ENCODE results near the gene KCNQ1OT1.

KCNQ1OT1 gene

GRCh38 chr11:2590131-2590964 is 109.4 kb downstream of the KCNQ1OT1 start:
- Histone ChIP-seq H3K4me3 (no peak overlapping the region), H3K27ac (no peak overlapping the region)

- Histone ChIP-seq H3K27ac (no peak overlapping the region), H3K4me3 (no peak overlapping the region)
Measured at GRCh38 chr11:2589538-2589934, 110.3 kb downstream of the KCNQ1OT1 start.

GRCh38 chr11:2588809-2589537 is 110.8 kb downstream of the KCNQ1OT1 start:
- Histone ChIP-seq H3K4me3 (no peak overlapping the region), H3K27ac (no peak overlapping the region)

GRCh38 chr11:2587976-2588748 is 111.6 kb downstream of the KCNQ1OT1 start:
- Histone ChIP-seq H3K4me3 (no peak overlapping the region), H3K27ac (no peak overlapping the region)

- H3K4me3 ChIP-seq, result no peak overlapping the region
- H3K27ac ChIP-seq, result no peak overlapping the region
Measured at GRCh38 chr11:2587132-2587930, 112.5 kb downstream of the KCNQ1OT1 start.

DNA sequence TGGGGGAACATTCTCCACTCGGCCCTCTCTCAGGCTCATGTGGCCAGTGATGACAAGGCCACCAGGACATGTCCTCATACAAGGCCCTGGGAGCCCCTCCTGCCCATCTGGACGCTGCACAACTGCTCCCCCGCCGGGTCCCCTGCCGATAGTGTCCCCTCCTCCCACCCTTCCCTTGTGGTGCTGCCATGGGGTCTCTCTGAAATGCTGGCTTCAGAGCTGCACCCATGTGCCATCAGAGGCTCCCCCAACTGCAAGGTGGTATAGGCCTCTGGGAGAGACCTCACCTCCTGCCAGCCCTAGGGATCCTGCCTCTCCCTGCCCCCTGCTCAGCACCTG is 113.0 kb downstream of the KCNQ1OT1 start:
- Histone ChIP-seq H3K4me3 (no peak overlapping the region), H3K27ac (no peak overlapping the region)

DNA sequence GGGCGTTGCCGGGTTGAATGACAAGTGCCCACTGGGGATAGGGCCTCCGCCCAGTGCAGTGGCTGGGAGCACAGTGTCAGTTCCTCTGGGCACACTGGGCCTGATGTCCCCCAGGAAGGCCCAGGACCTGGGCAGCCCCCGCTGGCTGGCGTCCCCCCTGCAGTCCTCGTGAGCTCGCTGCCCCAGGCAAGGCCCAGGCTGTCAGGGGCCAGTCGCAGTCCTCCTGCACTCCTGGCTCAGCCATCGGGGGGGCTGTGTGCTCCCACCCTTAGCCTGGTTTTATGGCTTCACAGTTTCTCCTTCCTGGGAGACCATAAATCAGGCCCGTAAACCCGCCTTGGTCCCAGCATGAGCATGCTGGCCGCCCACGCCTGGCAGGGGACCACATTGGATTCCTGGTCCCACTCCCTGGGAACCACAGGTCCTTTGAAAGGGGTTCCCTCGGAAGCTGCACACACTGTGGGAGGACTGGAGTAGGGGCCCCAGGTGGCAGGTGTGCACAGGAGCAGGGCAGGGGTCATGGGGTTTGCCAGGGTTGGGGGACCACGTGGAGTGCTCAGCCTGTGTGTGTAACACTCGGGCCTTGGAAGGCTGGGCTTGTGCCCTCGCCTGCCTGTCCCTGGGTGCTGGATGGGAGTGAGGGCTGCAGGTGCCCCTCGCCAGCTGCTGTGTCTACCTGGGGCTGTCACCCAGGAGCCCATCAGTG is 113.6 kb downstream of the KCNQ1OT1 start:
- H3K27ac ChIP-seq, result no peak overlapping the region
- H3K4me3 ChIP-seq, result no peak overlapping the region

DNA sequence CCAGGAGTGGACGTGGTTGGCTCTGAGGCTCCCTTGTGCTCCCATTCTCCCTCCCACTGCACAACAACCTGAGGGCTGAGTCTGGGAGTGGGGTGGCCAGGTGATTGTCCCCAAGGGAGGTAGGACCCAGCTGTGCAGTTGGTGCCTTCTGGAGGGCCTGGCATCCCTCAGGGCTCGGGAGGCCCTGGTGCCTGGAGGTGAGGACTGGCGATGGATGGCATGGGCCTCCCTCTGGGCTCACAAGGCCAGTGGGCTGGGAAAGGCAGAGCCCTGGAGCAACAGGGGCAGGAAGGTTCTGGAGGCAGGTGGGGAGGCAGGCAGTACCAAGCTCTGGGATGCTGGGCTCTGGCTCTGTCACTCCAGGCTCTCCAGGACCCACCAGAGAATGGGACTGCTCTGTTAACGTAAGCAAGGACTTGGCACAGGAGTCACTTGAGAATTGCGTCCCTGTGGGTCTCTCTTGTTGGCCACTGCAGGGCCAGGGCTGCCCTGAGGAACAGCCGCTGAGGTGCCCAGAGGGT is 114.2 kb downstream of the KCNQ1OT1 start:
- H3K27ac ChIP-seq, result no peak overlapping the region
- no peak overlapping the region for H3K4me3 ChIP-seq

DNA sequence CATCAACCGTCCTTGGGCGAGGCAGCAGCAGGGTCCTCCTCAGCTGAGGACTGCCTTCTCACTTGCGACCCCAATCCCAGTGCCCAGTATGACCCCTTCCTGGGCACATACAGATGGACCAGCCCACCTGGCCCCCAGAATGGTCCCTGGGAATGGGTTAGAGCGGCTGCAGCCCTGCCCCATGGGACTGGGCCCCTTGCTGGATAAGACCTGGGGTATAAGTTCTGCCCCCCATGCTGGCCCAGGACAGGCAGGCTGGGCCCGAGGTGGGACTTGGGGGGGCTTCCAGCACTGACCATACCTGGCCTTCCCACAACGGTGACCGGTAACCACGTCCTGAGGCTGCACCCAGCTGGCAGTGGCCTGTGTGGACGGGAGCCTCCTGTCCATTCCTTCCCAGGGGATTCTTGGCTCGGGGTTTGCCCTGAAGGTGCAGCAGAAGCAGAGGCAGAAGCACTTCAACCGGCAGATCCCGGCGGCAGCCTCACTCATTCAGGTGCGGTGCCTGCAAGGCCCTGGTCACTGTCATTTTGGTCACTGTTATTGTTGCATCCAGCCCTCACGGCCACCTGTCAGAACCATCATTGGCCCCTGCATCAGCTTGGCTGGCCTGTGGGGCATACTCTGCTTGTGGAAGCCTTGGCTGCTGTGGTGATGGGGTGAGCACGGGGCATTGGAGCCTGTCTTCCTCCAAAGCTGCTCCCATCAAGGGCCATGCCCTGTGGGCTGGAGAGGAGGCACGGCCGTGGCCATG is 114.8 kb downstream of the KCNQ1OT1 start:
- no peak overlapping the region for H3K4me3 ChIP-seq
- no peak overlapping the region for H3K27ac ChIP-seq

- H3K27ac ChIP-seq, result no peak overlapping the region
Measured at GRCh38 chr11:2584434-2584811, 115.4 kb downstream of the KCNQ1OT1 start.

DNA sequence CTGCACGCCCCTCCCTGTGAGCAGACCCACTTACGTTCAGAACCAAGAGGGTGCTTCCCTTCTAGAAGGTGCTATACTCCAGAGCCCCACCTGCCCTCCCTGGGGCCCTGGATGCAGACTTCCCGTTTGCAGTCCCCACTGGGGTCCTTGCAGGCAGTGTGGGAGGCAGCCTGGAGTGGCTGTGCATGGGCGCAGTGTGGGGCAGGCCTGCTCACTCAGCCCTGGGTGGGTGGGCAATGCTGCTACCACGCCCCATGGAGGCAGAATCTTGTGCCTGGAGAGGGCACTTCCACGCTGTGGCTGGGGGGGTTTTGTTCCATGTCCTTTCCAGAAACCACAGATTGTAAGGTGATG is 116.2 kb downstream of the KCNQ1OT1 start:
- H3K27ac ChIP-seq, result no peak overlapping the region
- H3K4me3 ChIP-seq, result no peak overlapping the region

More at GRCh38 chr11:2584434-2584811, 115.4 kb downstream of the KCNQ1OT1 start:
- H3K4me3 ChIP-seq, result no peak overlapping the region

DNA sequence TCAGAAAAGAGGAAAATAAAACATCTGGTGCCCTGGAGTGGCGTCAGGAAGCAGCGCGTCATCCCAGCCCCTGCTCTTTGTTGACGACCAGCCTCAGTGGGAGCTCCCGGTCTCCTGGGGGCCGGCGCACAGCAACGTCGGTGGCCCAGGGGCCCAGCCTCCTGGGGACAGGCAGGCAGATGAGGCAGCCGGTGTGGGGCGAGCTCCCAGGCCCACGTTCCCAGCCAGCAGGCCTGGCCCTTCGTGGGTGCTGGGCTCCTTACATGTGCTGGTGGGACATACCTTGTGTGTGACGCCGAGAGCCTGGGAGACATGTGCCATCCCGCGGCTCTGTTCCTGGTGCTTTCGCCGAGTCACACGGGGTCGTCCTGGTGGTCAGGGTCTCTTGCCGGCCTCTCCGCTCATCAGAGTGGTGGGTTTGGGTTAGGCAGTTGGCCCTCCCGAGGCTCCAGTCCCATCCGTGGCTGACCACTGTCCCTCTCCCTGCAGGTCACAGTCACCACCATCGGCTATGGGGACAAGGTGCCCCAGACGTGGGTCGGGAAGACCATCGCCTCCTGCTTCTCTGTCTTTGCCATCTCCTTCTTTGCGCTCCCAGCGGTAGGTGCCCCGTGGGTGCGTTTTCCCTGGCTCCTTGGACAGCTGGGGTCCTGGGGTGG is 116.7 kb downstream of the KCNQ1OT1 start:
- no peak overlapping the region for H3K4me3 ChIP-seq
- no peak overlapping the region for H3K27ac ChIP-seq

GRCh38 chr11:2582351-2582945 is 117.3 kb downstream of the KCNQ1OT1 start:
- no peak overlapping the region for H3K27ac ChIP-seq
- H3K4me3 ChIP-seq, result no peak overlapping the region

GRCh38 chr11:2581931-2582350 is 117.9 kb downstream of the KCNQ1OT1 start:
- no peak overlapping the region for H3K4me3 ChIP-seq

DNA sequence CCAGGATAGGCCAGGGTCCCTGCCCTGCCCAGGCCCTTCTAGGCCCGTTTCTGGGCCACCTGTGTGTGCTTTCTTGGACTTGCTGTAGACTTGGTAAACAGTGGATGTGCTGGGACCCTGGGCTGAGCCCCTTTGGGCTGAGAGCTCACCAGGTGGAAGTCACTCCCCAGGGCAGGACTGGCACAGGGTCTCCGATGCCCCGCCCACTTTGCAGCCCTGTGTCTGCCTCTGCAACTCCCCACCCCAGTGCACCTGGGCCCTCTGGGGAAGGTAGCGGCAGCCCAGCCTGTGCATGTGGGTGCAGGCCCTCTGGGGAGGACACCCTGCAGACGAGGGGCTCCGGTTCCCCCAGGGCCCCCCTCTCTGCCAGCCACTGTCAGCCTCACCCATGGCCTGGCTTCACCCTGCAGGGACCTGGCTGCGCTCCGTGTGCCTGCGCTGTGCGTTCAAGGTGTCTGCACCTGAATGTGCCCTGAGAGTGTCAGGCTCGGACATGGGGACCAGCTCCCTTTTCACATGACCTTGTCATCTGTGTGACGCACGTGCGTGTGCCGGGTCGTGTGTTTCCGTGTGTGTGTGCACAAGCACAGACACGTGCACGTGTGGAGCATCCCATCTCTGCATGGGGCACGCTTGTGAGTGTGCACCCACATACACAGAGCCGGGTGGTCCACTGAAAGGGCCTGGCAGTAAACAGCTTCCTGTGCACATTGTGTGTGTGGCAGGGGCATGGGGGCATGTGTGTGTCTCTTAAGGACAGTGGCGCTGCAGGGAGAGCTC is 118.5 kb downstream of the KCNQ1OT1 start:
- no peak overlapping the region for H3K27ac ChIP-seq

More at GRCh38 chr11:2581931-2582350, 117.9 kb downstream of the KCNQ1OT1 start:
- H3K27ac ChIP-seq, result no peak overlapping the region

GRCh38 chr11:2580571-2581001 is 119.2 kb downstream of the KCNQ1OT1 start:
- no peak overlapping the region for H3K27ac ChIP-seq
- H3K4me3 ChIP-seq, result no peak overlapping the region

More for the DNA sequence above, 118.5 kb downstream of the KCNQ1OT1 start:
- H3K4me3 ChIP-seq, result no peak overlapping the region

DNA sequence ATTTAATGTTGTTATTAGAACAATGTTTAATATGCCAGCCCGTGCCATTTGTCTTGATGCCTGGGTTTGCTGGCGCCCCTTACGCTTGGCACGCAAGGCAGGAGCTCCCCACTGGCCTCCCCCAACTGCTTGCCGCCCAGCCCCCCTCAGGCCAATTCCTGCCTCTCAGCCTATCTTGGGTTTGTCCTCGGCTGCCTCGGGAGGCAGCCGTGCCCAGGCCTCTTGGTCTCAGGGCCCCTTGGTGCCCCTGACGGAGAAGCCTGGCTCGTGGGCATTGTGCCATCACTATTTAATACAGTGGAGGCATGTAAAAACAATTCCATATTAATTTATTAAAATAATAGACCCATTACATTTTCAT is 119.8 kb downstream of the KCNQ1OT1 start:
- Histone ChIP-seq H3K27ac (no peak overlapping the region), H3K4me3 (no peak overlapping the region)
